IMR-90 (cell line): ENCODE results near the gene TMPRSS3. TPM values are rescaled to one million over a fixed set of nuclear protein-coding genes. Genes with fewer than 3 reads are reported as not detected.

Source experiments
- ATAC-seq: fragments of 200-7000 bp; cut with Tn5 transposase; 2 replicates; pipeline ENCODE4 v1.9.1; 2020; ENCODE audit warnings: low read depth, mild to moderate bottlenecking, moderate library complexity
- BruUV-seq: library from RNA; stranded (reverse); fragments of 400-500 nt; replicated peaks from 2 replicates; lab custom pipeline; 2021; lab: Mats Ljungman, UMichigan
- CTCF ChIA-PET: fragments of 300-600 bp; formaldehyde crosslinking; extraction: SDS; loops from one replicate; lab custom pipeline; 2021; ENCODE audit warnings: antibody characterized with exemption; lab: Yijun Ruan, JAX
- POLR2A ChIA-PET: fragments of 300-600 bp; sonication (Branson Sonifier 250); formaldehyde crosslinking; loops from one replicate; lab custom pipeline; 2022; ENCODE audit warnings: antibody characterized with exemption; ENCODE audit not compliant: unreplicated experiment; lab: Charles Lee
- DNase-seq: peaks from one replicate; pipeline ENCODE4 v3.0.0; 2013
- H2AFZ ChIP-seq: replicated peaks from 2 replicates; pipeline ENCODE3; 2013; ENCODE audit warnings: low read length, mild to moderate bottlenecking; ENCODE audit not compliant: poor library complexity
- H2AK5ac ChIP-seq: 2 replicates; pipeline ENCODE4 v1.6.1; 2013; ENCODE audit warnings: low read depth, low read length, inconsistent platforms
- H2AK9ac ChIP-seq: replicated peaks from 2 replicates; pipeline ENCODE3; 2013; ENCODE audit warnings: mild to moderate bottlenecking, low read depth, low read length, moderate library complexity; ENCODE audit not compliant: poor library complexity
- H2BK120ac ChIP-seq: 2 replicates; pipeline ENCODE4 v1.6.1; 2013; ENCODE audit warnings: low read depth, low read length, inconsistent platforms
- H2BK15ac ChIP-seq: 3 replicates; pipeline ENCODE4 v1.6.1; 2013; ENCODE audit warnings: low read depth, low read length, inconsistent platforms
- H2BK20ac ChIP-seq: 2 replicates; pipeline ENCODE4 v1.6.1; 2013; ENCODE audit warnings: low read depth, mild to moderate bottlenecking, inconsistent platforms, low read length, moderate library complexity
- H2BK5ac ChIP-seq: 2 replicates; pipeline ENCODE4 v1.6.1; 2013; ENCODE audit warnings: mild to moderate bottlenecking, low read depth, low read length, inconsistent platforms; ENCODE audit not compliant: poor library complexity, severe bottlenecking
- H3K14ac ChIP-seq: replicated peaks from 2 replicates; pipeline ENCODE4 v1.6.1; 2013; ENCODE audit warnings: low read depth, low read length, inconsistent platforms
- H3K18ac ChIP-seq: 2 replicates; pipeline ENCODE4 v1.6.1; 2013; ENCODE audit warnings: low read depth, low read length, control low read depth
- H3K23ac ChIP-seq: 2 replicates; pipeline ENCODE4 v1.6.1; 2013; ENCODE audit warnings: low read depth, low read length, inconsistent platforms
- H3K27ac ChIP-seq: 2 replicates; pipeline ENCODE4 v1.5.1; 2013; ENCODE audit warnings: mild to moderate bottlenecking, control low read depth, low read length; ENCODE audit not compliant: insufficient read depth
- H3K27me3 ChIP-seq: 2 replicates; pipeline ENCODE4 v1.6.1; 2013; ENCODE audit warnings: low read length; ENCODE audit not compliant: control insufficient read depth, insufficient read depth
- H3K36me3 ChIP-seq: 2 replicates; pipeline ENCODE4 v1.6.1; 2013; ENCODE audit warnings: low read length, mixed read lengths; ENCODE audit not compliant: control insufficient read depth, insufficient read depth
- H3K4ac ChIP-seq: 2 replicates; pipeline ENCODE4 v1.6.1; 2013; ENCODE audit warnings: low read depth, low read length, inconsistent platforms
- H3K4me1 ChIP-seq: 2 replicates; pipeline ENCODE4 v1.6.1; 2013; ENCODE audit warnings: low read length, mixed read lengths; ENCODE audit not compliant: control insufficient read depth, insufficient read depth
- H3K4me2 ChIP-seq: 2 replicates; pipeline ENCODE4 v1.6.1; 2013; ENCODE audit warnings: low read depth, mild to moderate bottlenecking, control low read depth, low read length, moderate library complexity
- H3K4me3 ChIP-seq: 2 replicates; pipeline ENCODE4 v1.5.1; 2013; ENCODE audit warnings: low read depth, mild to moderate bottlenecking, control low read depth, low read length, moderate library complexity; ENCODE audit not compliant: insufficient read depth
- H3K56ac ChIP-seq: 2 replicates; pipeline ENCODE4 v1.6.1; 2013; ENCODE audit warnings: low read length, inconsistent platforms; ENCODE audit not compliant: insufficient read depth; ENCODE audit errors: extremely low read depth
- H3K79me1 ChIP-seq, 2 experiments: 2 replicates each; pipeline ENCODE4 v1.6.1; 2013; ENCODE audit warnings: low read length in 2 of 2, inconsistent platforms in 1 of 2, low read depth in 1 of 2
- H3K9ac ChIP-seq: 2 replicates; pipeline ENCODE4 v1.6.1; 2013; ENCODE audit warnings: low read depth, low read length, control low read depth
- H3K9me1 ChIP-seq: 2 replicates; pipeline ENCODE4 v1.6.1; 2013; ENCODE audit warnings: low read length, inconsistent platforms; ENCODE audit not compliant: insufficient read depth
- H3K9me3 ChIP-seq: 2 replicates; pipeline ENCODE4 v1.6.1; 2013; ENCODE audit warnings: low read length; ENCODE audit not compliant: control insufficient read depth, insufficient read depth
- H4K20me1 ChIP-seq: 2 replicates; pipeline ENCODE4 v1.6.1; 2013; ENCODE audit warnings: low read length, inconsistent platforms; ENCODE audit not compliant: insufficient read depth
- H4K5ac ChIP-seq: 2 replicates; pipeline ENCODE4 v1.6.1; 2013; ENCODE audit warnings: mild to moderate bottlenecking, low read depth, low read length, control low read depth
- H4K8ac ChIP-seq, 2 experiments: 2 replicates each; pipeline ENCODE4 v1.6.1; 2013; ENCODE audit warnings: low read depth in 2 of 2, low read length in 2 of 2, control low read depth in 1 of 2, inconsistent platforms in 1 of 2
- H4K91ac ChIP-seq: 2 replicates; pipeline ENCODE4 v1.6.1; 2013; ENCODE audit warnings: low read depth, low read length, inconsistent platforms; ENCODE audit not compliant: insufficient read depth
- CEBPB ChIP-seq: IDR thresholded peaks from 2 replicates; pipeline ENCODE4 v1.6.1; 2012; ENCODE audit warnings: low read depth, low read length, improper control_type of control experiment
- CHD1 ChIP-seq: IDR thresholded peaks from 2 replicates; pipeline ENCODE4 v1.6.1; 2012; ENCODE audit warnings: low read depth, low read length, improper control_type of control experiment
- FOS ChIP-seq: fragments of 150-350 bp; IDR thresholded peaks from 2 replicates; pipeline ENCODE4 v1.6.1; 2016; ENCODE audit warnings: low read depth, low read length
- MAFK ChIP-seq: IDR thresholded peaks from 2 replicates; pipeline ENCODE4 v1.6.1; 2012; ENCODE audit warnings: low read depth, low read length, improper control_type of control experiment
- MAZ ChIP-seq: IDR thresholded peaks from 2 replicates; pipeline ENCODE4 v1.6.1; 2012; ENCODE audit warnings: low read depth, mild to moderate bottlenecking, low read length, improper control_type of control experiment, moderate library complexity, borderline replicate concordance
- MXI1 ChIP-seq: IDR thresholded peaks from 2 replicates; pipeline ENCODE4 v1.6.1; 2012; ENCODE audit warnings: low read depth, mild to moderate bottlenecking, low read length, moderate library complexity, borderline replicate concordance
- NFE2L2 ChIP-seq: fragments of 150-350 bp; IDR thresholded peaks from 2 replicates; pipeline ENCODE4 v1.6.1; 2016; ENCODE audit warnings: low read depth, mild to moderate bottlenecking, low read length
- RAD21 ChIP-seq: IDR thresholded peaks from 2 replicates; pipeline ENCODE4 v1.6.1; 2012; ENCODE audit warnings: low read length, improper control_type of control experiment
- RCOR1 ChIP-seq: IDR thresholded peaks from 2 replicates; pipeline ENCODE4 v1.6.1; 2012; ENCODE audit warnings: mild to moderate bottlenecking, low read length, improper control_type of control experiment; ENCODE audit not compliant: insufficient replicate concordance
- WGBS, 2 experiments: methylation state at CpG; one replicate each; pipeline versions ENCODE4 v1.1.5 to v1.1.7; 2013; ENCODE audit warnings: missing lambda C conversion rate in 2 of 2; ENCODE audit not compliant: insufficient read length in 1 of 2; ENCODE audit errors: extremely low coverage in 2 of 2; 5-methylcytosine and 5-hydroxymethylcytosine counted together
- dilution Hi-C: fragments of 300-500 bp; cut with HindIII; formaldehyde crosslinking; loops from one replicate; pipeline ENCODE4 v1.14.3; 2018; ENCODE audit warnings: low sequenced_read_pairs; ENCODE audit not compliant: unreplicated experiment
- in situ Hi-C: fragments of 300-500 bp; cut with MboI; formaldehyde crosslinking; loops from 3 replicates; pipeline ENCODE4 v1.14.3; 2019; ENCODE audit warnings: low sequenced_read_pairs, inconsistent platforms, mixed read lengths
- intact Hi-C: fragments of 100-400 bp; cut with micrococcal nuclease; formaldehyde crosslinking; loops from 2 replicates; pipeline ENCODE4 v1.10.0; 2022
- polyA plus RNA-seq, 3 experiments: library from polyadenylated mRNA; depleted of rRNA; stranded (reverse); fragments of >200 nt; gene quantifications; 2 replicates each; pipeline ENCODE4 v1.2.3, GENCODE V29; 2012; ENCODE audit warnings: low replicate concordance in 1 of 3
- total RNA-seq: library from RNA; depleted of rRNA; stranded (reverse); fragments of >200 nt; gene quantifications from 2 replicates; pipeline ENCODE4 v1.2.3, GENCODE V29; 2012
- TF ChIP-seq, protein P1 (sequence below): fragments of 150-350 bp; IDR thresholded peaks from 2 replicates; pipeline ENCODE4 v1.6.1; 2016; ENCODE audit warnings: low read depth, mild to moderate bottlenecking, low read length, moderate library complexity, borderline replicate concordance

TMPRSS3 gene
- total and polyA plus RNA-seq, 2 of the 4 experiments (the other 2 are of a cell fraction) = not detected

DNA sequence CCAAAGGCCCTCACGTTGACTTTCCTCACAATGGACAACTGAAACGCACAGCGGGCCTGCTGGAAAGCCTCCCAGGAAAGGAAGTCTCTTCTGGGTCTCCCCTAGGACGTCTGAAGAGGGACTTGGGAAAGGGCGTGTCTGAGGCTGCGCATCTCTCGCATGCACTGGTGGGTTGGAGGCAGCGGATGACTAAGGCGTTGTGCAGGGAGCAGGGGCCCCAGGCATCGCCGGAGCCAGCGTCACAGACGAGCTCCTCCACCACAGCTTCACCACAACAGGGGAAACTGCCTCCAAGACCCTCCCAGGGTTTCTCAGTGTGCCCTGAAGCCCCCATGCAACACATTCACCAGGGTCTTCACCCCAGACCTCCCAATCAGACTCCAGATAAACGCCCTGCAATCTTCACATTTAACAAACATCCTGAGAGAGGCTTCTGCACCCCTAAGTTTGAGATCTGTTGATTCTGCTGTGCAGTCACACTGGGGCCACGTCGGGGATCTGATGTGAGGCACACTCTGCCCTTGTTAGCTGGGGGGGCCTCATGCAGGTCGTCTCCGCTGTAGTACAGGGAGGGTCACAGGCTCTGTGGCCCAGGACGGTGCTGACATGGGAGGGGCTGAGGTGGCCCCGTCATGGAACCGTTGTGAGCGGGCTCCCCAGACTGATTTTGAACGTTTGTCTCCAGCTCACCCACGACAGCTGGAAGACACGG lies 22.5 kb downstream of the TMPRSS3 start:
- Histone ChIP-seq H3K23ac (no peak overlapping the region), H3K4me3 (no peak overlapping the region), H3K18ac (no peak overlapping the region), H2AFZ (no peak overlapping the region), H4K5ac (no peak overlapping the region), H2AK9ac (no peak overlapping the region), H3K79me1 (no peaks in the 10 kb centered on the region), H3K9me1 (no peaks in the 10 kb centered on the region), H3K36me3 (no peaks in the 10 kb centered on the region), H2BK15ac (no peak overlapping the region), H3K14ac (no peak overlapping the region), H3K4ac (no peak overlapping the region), H3K4me1 (no peaks in the 10 kb centered on the region), H3K9ac (no peak overlapping the region), H3K9me3 (no peaks in the 10 kb centered on the region), H2BK120ac (no peak overlapping the region), H2AK5ac (no peak overlapping the region), H3K27me3 (peaks cover 26% of the 10 kb centered on the region; the same call in 1 of the 2 replicates), H3K27ac (no peak overlapping the region), H4K8ac (no peak overlapping the region), H2BK5ac (no peak overlapping the region), H3K4me2 (no peak overlapping the region), H3K56ac (no peak overlapping the region), H4K20me1 (no peaks in the 10 kb centered on the region), H4K91ac (no peak overlapping the region), H2BK20ac (no peak overlapping the region)
- dilution Hi-C loops = no loop called here
- no TSS peak for BruUV-seq
- WGBS, 2 experiments = 55% methylated on average over 11 of the region's 25 CpGs; no CpG with 5 or more reads in 1 of the 2 experiments
- intact Hi-C loops = no loop called here
- in situ Hi-C loops = no loop called here
- POLR2A ChIA-PET = no interaction called here
- TF ChIP-seq RCOR1 (no peak), MAFK (no peak), CHD1 (no peak), FOS (no peak), MAZ (no peak), NFE2L2 (no peak), CEBPB (no peak), MXI1 (no peak), RAD21 (no peak)
- TF ChIP-seq, protein P1, sequence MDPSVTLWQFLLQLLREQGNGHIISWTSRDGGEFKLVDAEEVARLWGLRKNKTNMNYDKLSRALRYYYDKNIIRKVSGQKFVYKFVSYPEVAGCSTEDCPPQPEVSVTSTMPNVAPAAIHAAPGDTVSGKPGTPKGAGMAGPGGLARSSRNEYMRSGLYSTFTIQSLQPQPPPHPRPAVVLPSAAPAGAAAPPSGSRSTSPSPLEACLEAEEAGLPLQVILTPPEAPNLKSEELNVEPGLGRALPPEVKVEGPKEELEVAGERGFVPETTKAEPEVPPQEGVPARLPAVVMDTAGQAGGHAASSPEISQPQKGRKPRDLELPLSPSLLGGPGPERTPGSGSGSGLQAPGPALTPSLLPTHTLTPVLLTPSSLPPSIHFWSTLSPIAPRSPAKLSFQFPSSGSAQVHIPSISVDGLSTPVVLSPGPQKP = no peak
- CTCF ChIA-PET = no interaction called here
- ATAC-seq (no peak), DNase-seq (no peak)
